GM18870 (cell line): ENCODE data around the gene NXPH4.

Experiments
- ATAC-seq: cut with Tn5 transposase; IDR thresholded peaks from one replicate; pipeline ENCODE4 v1.9.1; 2021; ENCODE audit warnings: moderate library complexity; ENCODE audit not compliant: unreplicated experiment

Gene NXPH4

GRCh38 chr12:57182918-57183575 is 33.5 kb upstream of the NXPH4 start:
- ATAC-seq: peak; percentile 76

- no peak for ATAC-seq
Observed at GRCh38 chr12:57183939-57184725, 32.5 kb upstream of the NXPH4 start.

GRCh38 chr12:57185403-57185802 is 31.2 kb upstream of the NXPH4 start:
- no peak for ATAC-seq

GRCh38 chr12:57185906-57186508 is 30.6 kb upstream of the NXPH4 start:
- ATAC-seq: no peak

GRCh38 chr12:57187222-57188089 is 29.1 kb upstream of the NXPH4 start:
- no peak for ATAC-seq

GRCh38 chr12:57188090-57188425 is 28.5 kb upstream of the NXPH4 start:
- ATAC-seq: no peak

GRCh38 chr12:57190037-57190436 is 26.6 kb upstream of the NXPH4 start:
- no peak for ATAC-seq

- no peak for ATAC-seq
Observed at GRCh38 chr12:57190821-57191220, 25.8 kb upstream of the NXPH4 start.

GRCh38 chr12:57191410-57191809 is 25.2 kb upstream of the NXPH4 start:
- no peak for ATAC-seq

- ATAC-seq: no peak
Observed at GRCh38 chr12:57192920-57193319, 23.7 kb upstream of the NXPH4 start.

GRCh38 chr12:57193706-57194245 is 22.8 kb upstream of the NXPH4 start:
- no peak for ATAC-seq

- no peak for ATAC-seq
Observed at GRCh38 chr12:57194253-57194652, 22.3 kb upstream of the NXPH4 start.

- ATAC-seq: no peak
Observed at GRCh38 chr12:57195186-57195585, 21.4 kb upstream of the NXPH4 start.

- ATAC-seq: no peak
Observed at GRCh38 chr12:57195611-57196371, 20.8 kb upstream of the NXPH4 start.

GRCh38 chr12:57196439-57196838 is 20.2 kb upstream of the NXPH4 start:
- no peak for ATAC-seq

GRCh38 chr12:57196956-57197355 is 19.6 kb upstream of the NXPH4 start:
- ATAC-seq: no peak

GRCh38 chr12:57198329-57198728 is 18.3 kb upstream of the NXPH4 start:
- no peak for ATAC-seq

GRCh38 chr12:57199191-57199590 is 17.4 kb upstream of the NXPH4 start:
- ATAC-seq: no peak

GRCh38 chr12:57200497-57200896 is 16.1 kb upstream of the NXPH4 start:
- ATAC-seq: no peak

- no peak for ATAC-seq
Observed at GRCh38 chr12:57201219-57201618, 15.4 kb upstream of the NXPH4 start.
